ENCODE measurements around the gene STK10.
A peak's percentile ranks its signal among the peaks of the same experiment; 100 is the strongest.

Gene STK10

DNA sequence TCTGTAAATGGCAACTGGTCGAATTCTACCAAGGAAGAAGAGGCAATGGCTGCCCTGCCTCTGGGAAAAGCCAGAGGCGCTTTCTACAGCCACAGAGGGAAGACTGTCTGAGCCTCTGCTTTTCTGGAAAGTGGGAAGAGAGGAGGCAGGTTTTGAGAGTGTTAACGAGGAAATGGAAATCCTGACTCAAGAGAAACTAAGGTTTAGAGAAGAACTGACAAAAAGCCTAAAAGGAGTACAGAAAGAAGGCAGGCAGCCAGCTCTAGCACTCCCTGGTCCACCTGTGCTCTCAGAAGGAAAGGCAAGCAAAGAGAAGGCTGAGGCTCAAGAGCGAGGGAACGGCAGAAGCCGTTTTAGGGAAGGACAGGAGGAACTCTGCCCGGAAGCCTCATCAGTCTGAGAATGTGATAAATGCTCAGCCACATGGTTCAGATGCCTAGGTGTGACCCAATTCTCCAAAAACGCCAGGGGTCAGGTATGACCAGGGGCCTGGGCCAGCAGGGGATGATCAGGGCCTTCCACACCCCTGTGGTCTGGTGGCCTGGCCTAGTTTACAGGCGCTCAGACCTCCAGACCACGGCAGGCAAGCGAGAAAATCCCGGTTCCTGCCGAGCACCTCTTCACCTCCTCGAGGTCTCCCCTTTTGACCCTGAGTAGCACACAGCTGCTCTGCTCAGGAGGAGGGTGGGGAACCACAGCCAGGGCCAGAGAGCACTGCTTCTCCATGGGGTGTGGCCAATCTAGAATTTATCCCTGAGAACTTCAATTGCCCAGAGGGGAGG is 101.6 kb downstream of the STK10 start:
- no peak for DNase-seq

DNA sequence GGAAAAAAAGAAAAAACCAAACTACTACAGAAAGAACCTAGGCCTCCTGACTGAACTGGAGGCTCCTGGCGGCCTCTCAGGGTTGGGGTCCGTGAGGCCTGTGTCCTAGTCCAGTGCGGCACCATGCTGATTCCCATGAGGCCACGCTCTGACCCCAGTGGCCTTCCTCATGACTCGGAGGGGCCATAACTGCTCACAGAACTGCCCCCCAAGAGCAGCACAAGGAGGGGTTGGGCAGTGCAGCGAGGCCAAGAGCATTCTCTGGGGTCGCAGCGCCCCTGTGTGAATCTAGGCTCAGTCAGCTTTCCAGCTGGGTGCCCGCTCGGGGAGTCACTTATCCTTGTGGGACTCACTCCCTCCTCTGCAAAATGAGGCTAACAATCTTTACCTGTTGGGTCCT is 102.3 kb downstream of the STK10 start:
- DNase-seq = no peak

DNA sequence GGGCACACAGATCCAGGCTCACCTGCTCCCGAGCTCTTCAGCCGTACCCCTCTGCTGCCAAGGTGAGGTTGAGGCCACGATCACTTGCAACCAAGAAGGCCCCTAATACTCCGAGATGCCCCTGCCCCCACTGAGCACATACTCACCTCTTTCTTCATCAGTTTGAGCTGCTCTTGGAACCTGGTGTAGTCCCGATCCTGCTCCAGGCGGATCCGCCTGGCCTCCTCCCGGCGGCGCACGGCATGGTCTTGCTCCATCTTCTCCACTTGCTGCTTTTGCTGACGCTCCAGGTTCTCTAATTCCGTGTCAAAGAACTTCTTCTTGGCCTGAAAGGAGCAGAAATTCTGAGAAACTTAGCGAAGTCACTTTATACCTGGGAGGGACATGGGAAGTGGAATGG is 105.8 kb downstream of the STK10 start:
- no peak for DNase-seq

GRCh38 chr5:172079876-172080275 is 108.1 kb downstream of the STK10 start:
- DNase-seq = peak in 1 of 3 donors; percentile 37

- DNase-seq = peak; percentile 75 to 88 (median 84)
These were observed 109.2 kb downstream of the STK10 start for GRCh38 chr5:172078726-172079345.

DNA sequence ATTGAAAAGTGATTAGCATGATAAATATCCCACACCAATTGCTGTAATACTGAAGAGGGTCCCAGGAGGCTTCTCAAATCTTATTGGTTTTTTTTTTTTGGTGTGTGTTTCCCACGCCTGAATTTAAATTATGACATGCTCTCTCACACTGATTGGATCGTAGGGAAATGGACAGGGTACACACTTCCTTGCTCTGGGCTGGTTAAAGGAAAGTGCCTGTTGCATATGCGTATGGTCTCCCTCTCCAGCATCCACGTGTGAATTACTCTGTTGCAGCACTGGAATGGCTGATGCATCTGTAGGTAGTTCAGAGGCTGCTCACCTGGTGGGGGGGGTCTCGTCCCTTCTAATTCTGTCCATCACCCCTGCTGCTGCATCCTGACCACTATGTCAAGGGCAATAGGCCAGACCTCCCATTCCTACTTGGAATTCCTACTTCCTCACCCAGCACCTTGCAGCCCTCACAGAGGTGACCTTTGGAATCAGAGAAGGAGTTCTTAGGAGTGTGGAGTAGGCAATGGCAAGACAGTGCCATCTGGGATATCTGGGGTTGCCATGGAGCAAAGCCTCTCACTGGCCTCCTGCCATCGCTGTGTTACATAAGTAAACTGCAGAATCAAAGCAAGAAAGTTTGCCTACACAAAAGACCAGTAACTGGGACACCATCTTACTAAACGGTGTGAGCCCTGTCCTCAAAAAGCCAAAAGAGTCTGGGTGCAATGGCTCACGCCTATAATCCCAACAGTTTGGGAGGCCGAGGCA is 110.2 kb downstream of the STK10 start:
- no peak for DNase-seq

DNA sequence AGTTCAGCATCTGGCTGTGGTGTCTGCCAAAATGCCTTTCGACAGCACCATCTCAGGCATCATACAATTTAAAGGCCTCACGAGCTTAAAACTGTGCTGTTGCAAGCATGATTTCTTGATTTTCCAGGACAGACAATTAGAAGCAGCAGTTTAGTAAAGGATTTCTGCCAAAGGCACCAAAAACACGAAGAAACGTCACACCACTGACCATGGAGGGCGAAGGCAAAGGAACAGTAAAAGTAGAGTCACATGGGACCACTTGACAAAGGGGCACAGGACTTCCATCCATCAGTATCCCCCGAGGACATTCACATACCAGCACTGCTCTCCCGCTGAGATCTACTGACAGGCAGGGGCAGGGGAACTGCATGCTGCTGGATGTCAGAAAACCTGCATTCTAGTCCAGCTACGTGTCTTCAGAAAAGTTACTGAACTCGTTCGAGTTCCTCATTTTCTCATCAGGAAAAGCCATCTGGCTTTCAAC is 111.2 kb downstream of the STK10 start:
- DNase-seq = no peak

DNA sequence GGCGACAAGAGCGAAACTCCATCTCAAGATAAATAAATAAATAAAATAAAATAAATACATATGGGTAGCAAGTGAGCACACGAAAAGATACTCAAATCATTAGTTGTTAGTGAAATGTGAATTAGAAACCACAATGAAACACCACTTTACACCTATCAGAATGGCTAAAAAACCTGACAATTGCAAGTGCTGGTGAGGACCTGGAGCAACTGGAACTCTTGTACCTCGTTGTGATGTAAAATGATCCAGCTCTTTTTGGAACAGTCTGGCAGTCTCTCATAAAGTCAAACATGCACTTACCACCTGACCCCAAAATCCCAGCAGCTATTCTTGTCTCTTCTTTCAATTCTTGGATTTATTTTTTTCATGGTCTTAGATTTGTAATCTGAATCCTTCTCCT is 112.4 kb downstream of the STK10 start:
- no peak for DNase-seq

DNA sequence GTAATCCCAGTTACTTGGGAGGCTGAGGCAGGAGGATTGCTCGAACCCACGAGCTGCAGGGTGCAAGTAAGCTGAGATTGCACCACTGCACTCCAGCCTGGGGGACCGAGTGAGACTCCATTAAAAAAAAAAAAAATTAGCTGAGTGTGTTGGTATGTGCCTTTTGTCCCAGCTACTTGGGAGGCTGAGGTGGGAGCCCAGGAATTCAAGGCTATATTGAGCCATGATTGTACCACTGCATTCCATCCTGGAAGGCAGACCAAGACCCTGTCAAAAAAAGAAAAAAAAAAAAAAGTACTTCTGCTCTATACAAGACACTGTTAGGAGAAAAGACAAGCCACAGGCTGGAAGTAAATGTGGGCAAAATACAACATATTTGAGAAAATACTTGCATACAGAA is 113.1 kb downstream of the STK10 start:
- DNase-seq = no peak

DNA sequence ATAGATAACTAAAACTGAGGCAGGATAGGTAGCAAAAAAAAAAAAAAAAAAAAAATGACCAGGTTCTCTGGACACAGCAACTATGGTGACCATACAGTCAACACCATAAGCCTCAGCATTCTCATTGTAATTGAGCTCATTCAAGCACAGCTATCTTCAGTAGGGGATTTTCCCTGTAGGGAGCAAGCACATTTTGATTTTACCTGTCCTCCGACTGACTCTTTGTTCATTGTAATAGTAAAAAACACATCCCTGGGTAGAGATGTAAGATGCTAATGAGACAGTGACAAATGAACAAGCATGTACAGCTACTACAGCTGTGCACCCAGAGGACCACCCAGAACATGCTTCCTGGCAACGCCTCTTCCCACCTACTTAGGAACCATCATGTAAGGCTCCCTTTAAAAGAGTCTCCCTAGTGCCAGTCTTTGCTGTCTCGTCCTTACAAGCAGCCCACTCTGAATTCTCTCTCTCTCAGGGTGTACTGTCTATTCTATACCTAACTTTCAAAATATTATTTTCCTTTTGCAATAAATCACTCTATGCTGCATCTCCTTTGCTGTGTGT is 116.6 kb downstream of the STK10 start:
- no peak for DNase-seq

DNA sequence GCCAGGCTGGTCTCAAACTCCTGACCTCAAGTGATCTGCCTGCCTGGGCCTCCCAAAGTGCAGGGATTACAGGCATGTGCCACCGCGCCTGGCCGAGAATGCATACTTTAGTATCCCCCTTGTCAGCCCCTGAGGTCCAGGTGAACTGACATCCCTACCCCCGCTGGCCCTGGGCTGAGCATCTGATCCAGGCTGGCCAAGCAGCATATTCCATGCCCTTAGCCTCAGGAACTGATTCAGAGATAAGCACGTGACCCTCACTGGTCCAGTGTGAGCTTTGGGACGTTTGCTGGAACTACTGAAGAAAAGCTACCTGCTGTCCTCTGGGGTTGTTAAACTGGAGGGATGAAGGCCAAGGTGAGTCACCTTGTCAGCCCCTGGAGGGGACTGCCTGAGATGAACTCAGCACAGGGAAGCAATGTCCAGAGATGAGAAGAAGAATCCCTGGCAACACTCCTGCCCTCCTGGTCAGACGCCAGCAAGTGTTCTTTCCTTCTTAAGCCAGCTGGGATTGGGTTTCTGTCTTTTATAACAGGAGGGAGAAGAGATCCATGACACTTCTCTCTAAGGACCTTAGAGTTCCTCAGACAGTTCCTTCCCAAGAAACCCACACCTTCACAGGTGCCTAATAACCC is 122.5 kb downstream of the STK10 start:
- DNase-seq = no peak

- DNase-seq = no peak
These were observed 123.3 kb downstream of the STK10 start for GRCh38 chr5:172064766-172065165.

- DNase-seq = no peak
These were observed 123.7 kb downstream of the STK10 start for GRCh38 chr5:172064358-172064757.

GRCh38 chr5:172063463-172064235 is 124.4 kb downstream of the STK10 start:
- DNase-seq = no peak

DNA sequence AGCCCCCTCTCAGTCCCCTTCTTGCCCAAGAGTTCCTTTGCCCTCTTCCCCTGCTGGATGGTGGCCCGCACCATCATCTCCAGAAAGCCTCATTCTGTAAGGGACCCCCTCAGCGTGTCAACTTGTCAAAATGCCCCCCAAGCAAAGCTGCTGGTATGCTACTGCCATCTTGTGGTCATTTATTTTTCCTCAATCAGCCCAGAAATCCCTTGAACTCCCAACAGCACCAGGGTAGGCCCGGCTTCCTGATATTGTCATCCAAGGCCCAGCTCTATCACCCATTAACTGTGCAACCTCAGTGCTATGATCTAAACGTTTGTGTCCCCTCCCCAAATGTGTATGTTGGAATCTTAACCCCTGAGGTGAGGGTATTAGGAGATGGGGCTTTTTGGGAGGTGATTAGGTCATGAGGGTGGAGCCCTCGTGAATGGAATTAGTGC is 128.3 kb downstream of the STK10 start:
- DNase-seq = peak in 2 of 3 donors; percentile 39 to 45

- no peak for DNase-seq
These were observed 129.9 kb downstream of the STK10 start for GRCh38 chr5:172058088-172058487.

- no peak for DNase-seq
These were observed 132.0 kb downstream of the STK10 start for GRCh38 chr5:172055996-172056395.

- DNase-seq = no peak
These were observed 132.6 kb downstream of the STK10 start for GRCh38 chr5:172055421-172055820.

DNA sequence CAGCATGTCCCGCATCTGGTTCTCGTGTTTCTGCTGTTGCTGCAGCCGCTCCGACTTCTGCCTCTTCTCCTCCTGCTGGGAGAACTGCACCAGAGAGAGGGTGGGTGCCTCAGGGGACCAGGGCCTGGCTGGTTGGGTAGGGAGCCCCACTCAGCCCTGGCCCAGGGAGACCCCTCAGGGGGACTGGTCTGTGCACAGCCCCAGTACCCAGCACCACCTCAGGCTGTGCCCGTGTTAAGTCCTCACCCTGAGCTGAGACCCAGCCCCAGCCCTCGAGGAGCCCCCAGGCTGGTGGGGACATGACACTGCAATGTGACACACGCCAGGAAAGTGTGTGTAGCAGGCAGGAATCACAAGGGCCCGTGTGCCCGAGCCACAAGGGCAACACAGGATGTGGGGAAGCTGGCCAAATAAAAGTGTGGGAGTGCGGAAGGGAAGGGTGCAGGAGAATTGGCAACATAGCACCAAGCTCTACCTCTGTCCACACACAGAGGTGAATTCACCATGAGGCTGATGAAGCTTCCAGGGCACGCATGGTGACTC is 133.3 kb downstream of the STK10 start:
- DNase-seq = no peak

DNA sequence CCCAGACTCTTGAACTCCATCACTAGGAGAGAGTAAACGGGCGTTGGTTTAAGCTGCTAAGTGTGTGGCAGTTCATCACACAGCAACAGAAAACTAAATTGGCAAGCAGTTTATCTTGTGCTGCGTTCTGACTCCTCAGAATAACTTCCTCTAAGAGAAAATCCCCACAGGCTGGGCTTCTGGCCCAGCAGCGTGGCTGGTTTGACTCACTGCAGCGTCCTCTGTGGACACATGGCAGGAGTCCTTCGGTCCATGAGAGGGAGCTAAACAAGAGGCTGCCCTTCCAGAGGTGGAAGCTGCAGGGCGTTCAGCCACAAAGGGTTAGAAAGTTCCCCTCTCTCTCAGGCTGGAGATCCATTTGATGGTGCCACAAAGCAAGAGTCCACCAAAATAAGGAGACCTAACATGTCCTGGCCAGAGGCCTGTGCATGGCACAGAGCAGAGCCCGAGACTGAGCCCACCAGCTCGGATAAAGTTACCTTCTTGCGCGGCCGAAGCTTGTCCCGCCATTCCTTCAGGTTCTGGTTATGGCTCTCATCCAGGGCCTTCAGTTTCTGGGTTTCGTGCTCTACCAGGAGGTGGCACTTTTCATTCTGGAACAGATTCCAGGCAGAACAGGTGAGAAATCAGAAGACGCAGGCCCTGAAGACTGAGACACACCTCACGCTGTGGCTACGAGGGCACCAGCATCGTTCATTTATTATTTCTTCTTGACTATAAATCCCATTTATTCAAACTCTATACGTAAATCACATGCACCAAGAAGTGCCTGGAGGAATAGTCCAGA is 135.4 kb downstream of the STK10 start:
- DNase-seq = peak; percentile 64 to 71 (median 68)
